D721Med (cell line): ENCODE measurements around the gene UBE3C.

Experiments used
- DNase-seq: peaks from one replicate; pipeline ENCODE4 v3.0.0; 2011; ENCODE audit warnings: low spot score; ENCODE audit not compliant: insufficient read length
- FAIRE-seq: peaks from 2 replicates; lab custom pipeline; 2011; peaks lifted over from hg19 to GRCh38; lab: Jason Lieb, UNC
- TF ChIP-seq, protein P1 (sequence below): IDR thresholded peaks from 2 replicates; pipeline ENCODE4 v1.5.1; 2012; ENCODE audit warnings: mild to moderate bottlenecking, control low read depth; ENCODE audit not compliant: insufficient read depth; ENCODE audit errors: missing control alignments

The UBE3C gene

DNA sequence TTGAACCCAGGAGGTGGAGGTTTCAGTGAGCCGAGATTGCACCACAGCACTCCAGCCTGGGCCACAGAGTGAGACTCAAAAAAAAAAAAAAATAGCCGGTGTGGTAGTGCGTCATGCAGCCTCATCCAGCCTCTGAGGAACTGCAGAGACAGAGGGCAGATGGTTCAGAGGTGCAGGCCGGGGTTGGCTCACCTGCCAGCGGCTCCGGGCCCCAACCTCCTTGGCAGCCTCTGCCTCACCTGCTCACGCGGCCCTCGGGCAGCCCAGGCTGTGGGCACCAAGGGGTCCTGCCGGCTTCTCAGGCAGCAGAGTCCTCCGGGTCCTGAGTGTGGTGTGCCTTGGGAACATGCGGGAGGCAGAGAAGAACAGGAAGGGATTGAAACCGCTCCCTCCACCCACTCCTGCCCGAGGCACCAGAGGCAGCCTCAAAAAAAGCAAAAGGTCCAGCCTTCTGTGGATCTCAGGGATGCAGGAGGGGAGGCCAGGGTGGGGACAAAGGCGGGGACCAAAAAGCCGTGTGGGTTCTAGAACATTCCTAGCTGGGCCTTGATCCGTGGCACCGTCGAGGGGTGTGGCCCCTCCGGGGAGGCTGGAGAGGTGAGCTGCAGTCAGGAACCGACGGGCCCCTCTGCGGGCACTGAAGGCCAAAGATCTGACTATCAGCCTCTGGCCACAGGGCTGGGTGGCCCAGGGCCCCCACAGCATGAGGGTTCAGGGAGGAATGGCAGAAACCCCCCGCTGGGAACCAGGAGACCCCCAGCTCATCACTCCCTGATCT lies 142.7 kb downstream of the UBE3C start:
- TF ChIP-seq, protein P1, sequence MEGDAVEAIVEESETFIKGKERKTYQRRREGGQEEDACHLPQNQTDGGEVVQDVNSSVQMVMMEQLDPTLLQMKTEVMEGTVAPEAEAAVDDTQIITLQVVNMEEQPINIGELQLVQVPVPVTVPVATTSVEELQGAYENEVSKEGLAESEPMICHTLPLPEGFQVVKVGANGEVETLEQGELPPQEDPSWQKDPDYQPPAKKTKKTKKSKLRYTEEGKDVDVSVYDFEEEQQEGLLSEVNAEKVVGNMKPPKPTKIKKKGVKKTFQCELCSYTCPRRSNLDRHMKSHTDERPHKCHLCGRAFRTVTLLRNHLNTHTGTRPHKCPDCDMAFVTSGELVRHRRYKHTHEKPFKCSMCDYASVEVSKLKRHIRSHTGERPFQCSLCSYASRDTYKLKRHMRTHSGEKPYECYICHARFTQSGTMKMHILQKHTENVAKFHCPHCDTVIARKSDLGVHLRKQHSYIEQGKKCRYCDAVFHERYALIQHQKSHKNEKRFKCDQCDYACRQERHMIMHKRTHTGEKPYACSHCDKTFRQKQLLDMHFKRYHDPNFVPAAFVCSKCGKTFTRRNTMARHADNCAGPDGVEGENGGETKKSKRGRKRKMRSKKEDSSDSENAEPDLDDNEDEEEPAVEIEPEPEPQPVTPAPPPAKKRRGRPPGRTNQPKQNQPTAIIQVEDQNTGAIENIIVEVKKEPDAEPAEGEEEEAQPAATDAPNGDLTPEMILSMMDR, result no peak
- no peak for FAIRE-seq
- DNase-seq, result no peak

DNA sequence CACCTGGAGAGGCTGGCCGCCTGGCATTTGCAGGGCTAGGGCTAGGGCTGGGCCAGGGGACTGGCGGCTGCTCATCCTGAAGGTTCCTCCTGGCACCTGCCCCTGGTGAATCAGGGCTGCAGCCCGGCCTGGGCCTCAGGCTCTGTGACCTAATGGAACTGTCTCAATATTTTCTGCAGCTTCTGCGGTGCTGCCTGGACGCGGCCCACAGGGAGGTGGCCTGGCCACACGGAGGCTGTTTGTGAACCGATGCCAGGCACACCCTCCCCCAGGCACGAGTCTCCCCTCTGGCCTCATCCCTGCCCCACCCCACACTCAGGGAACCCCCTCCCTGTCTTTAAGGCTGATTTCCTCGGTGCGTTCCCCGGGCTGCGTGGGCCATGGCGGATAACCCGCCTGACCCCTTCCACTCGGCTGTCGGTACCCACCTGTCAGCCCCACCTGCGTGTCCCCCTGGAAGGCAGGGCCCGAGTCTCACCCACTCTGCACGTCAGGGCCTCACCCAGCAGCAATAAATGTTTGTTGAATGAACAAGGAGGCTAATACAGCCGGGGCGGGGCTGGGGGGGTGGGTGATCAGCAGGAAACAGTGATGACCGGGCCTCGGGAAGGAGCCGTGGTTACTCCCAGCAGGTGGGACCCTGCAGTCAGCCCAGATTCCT lies 143.5 kb downstream of the UBE3C start:
- no peak for DNase-seq
- no peak for FAIRE-seq
- TF ChIP-seq, protein P1, result no peak

DNA sequence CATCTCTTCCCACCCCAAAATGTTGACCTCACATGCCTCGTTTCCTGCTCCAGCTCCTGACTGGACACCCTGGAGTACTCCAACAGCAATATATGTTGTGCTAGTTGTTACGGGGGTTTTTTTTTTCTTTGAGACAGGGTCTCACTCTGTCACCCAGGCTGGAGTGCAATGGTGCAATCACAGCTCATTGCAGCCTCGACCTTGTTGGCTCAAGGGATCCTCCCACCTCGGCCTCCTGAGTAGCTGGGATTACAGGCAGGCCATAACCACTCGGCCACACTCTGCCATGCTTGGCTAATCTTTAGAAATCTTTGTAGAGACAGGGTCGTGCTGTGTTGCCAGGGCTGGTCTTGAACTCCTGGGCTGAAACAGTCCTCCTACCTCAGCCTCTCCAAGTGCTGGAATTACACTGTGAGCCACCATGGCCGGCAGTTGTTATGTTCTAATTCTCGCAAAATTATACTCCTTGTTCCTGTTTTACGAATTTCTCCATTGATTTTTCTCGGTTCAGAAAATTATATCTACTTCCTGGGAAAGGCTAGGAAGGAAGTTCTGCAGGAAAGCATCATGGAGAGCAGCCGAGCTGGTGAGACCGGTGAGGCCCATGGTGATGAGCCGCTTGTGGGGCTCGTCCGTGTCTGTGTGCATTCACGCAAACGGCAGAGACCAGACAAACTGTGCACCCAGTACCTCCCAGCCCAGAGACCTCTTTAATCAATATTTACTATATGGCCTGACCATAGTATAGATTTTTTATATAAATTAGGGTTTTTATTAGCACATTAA lies 145.7 kb downstream of the UBE3C start:
- TF ChIP-seq, protein P1, result no peak
- FAIRE-seq (no peak), DNase-seq (no peak)

DNA sequence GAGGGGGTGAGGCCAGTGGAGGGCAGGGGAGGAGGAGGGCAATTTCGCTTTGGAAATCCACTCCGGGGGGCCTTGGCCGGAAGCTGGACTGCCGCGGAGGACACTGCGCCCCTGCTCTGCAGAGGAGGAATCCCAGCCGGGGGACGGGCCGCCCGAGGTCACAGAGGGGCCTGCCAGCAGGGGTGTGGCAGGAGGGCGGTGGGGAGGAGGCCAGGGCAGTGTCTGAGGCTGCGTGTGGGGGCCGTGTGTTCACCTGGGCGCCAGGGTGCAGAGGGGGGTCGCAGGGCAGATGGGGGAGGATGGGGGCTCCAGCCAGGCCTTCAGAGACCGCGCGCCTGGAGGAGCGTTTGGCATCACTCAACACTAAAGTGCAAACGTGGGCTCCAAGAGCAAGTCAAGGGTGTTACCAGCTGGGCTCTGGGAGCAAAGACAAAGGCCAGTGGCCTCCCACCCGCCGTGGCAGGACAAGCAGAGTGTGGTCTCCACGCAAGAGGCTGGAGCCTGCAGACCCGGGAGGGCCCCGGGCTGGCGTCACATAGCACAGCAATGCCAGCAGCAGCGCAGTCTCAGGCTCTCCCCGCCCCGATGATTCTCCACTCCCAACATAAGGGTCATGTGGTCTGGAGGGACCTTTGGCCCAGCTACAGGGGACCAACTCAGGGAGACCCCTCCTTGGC lies 152.8 kb downstream of the UBE3C start:
- TF ChIP-seq, protein P1, result no peak
- DNase-seq (no peak), FAIRE-seq (no peak)

DNA sequence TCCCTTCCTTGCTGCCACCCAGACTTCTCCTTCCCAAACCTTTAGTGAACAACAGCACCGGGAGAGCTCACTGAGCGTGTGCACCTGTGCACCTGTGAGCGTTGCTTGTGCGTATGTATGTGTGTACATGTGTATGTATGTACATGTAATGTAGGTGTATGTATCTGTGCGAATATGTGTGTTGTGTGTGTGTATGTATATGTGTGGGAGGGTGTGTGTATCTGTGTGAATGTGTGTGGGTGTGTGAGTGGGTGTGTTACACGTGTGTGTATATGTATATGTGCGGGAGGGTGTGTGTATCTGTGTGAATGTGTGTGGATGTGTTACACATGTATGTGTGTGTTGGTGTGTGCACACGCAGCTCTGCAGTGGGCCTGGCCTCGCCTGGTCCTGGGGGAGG lies 153.5 kb downstream of the UBE3C start:
- DNase-seq (no peak), FAIRE-seq (no peak)
- TF ChIP-seq, protein P1, result no peak

DNA sequence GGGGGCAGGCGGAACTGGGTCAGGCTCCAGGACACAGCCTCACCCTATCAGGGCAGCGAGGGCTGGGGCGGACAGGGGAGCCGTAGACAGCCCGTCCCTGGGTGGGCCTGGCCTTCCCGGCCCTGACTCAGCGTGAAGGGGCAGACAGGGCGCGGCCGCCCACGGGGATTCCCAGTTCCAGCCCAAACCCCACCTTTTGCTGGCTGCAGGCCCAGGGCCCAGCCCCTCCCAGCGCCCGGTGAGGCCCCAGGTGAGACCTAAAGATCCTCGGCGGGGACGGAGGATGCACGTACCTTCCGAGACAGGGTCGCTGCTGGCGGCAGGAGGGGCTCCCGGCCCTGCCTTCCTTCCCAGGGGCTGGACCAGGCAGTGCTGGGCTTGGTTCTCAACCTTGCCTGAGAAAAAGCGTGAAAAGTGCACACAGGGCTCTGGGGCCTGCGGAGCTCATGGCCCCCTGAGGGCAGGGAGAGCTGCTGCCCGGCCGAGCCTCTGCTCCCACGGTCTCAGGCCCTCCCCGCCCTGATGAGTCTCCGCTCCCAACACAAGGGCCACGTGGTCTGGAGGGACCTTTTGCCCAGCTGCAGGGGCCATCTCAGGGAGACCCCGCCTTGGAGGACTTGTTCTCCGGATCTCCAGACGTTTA lies 154.2 kb downstream of the UBE3C start:
- no peak for DNase-seq
- no peak for FAIRE-seq
- TF ChIP-seq, protein P1, result no peak
